DND-41 (cell line): Measurements from ENCODE around the gene IRAK1BP1.

ENCODE experiments used
- CTCF ChIP-seq: IDR thresholded peaks from 2 replicates; pipeline ENCODE4 v1.5.1; 2012; ENCODE audit warnings: borderline replicate concordance, low read length, moderate library complexity, mild to moderate bottlenecking; ENCODE audit not compliant: poor library complexity, severe bottlenecking; ENCODE audit errors: extremely low read depth
- EZH2 ChIP-seq: IDR thresholded peaks from 3 replicates; pipeline ENCODE4 v1.6.1; 2012; ENCODE audit warnings: borderline replicate concordance, low read depth, mild to moderate bottlenecking, moderate library complexity, low read length, inconsistent platforms; ENCODE audit not compliant: severe bottlenecking

GRCh38 chr6:78824045-78824444, 43.3 kb upstream of the IRAK1BP1 start:
- TF ChIP-seq CTCF, result no peak
- TF ChIP-seq EZH2, result no peak
